KMS-11 (cell line): Measurements from ENCODE around the gene ASB5.

Experiments used
- H2AFZ ChIP-seq: fragments of 200-600 bp; sonication (generic); 2 replicates; pipeline ENCODE4 v1.6.1; 2016; ENCODE audit warnings: antibody characterized with exemption, mixed run types, low read depth
- H3K27ac ChIP-seq: fragments of 200-600 bp; sonication (generic); 2 replicates; pipeline ENCODE4 v1.6.1; 2016; ENCODE audit warnings: mild to moderate bottlenecking, mixed run types
- H3K27me3 ChIP-seq: fragments of 200-600 bp; sonication (generic); 2 replicates; pipeline ENCODE4 v1.6.1; 2017; ENCODE audit warnings: mild to moderate bottlenecking, low read depth, mixed run types, moderate library complexity; ENCODE audit not compliant: insufficient read depth
- H3K36me3 ChIP-seq: fragments of 200-600 bp; sonication (generic); 2 replicates; pipeline ENCODE4 v1.6.1; 2017; ENCODE audit warnings: mild to moderate bottlenecking, mixed run types; ENCODE audit not compliant: insufficient read depth
- H3K4me1 ChIP-seq: fragments of 200-600 bp; sonication (generic); 2 replicates; pipeline ENCODE4 v1.6.1; 2016; ENCODE audit warnings: mild to moderate bottlenecking, low read depth, mixed run types; ENCODE audit not compliant: poor library complexity, severe bottlenecking
- H3K4me2 ChIP-seq: fragments of 200-600 bp; sonication (generic); 2 replicates; pipeline ENCODE4 v1.7.0; 2016; ENCODE audit warnings: mild to moderate bottlenecking, mixed run types
- H3K4me3 ChIP-seq: fragments of 200-600 bp; sonication (generic); IDR thresholded peaks from 2 replicates; pipeline ENCODE4 v1.6.1; 2017; ENCODE audit warnings: low read depth, low read length, mixed read lengths; ENCODE audit not compliant: insufficient read depth
- H3K79me2 ChIP-seq: fragments of 200-600 bp; sonication (generic); 2 replicates; pipeline ENCODE4 v1.6.1; 2016; ENCODE audit warnings: low read depth, mixed run types; ENCODE audit not compliant: insufficient read depth
- H3K9ac ChIP-seq: fragments of 200-600 bp; sonication (generic); 2 replicates; pipeline ENCODE4 v1.6.1; 2016; ENCODE audit warnings: mild to moderate bottlenecking, mixed run types
- H4K20me1 ChIP-seq: fragments of 200-600 bp; sonication (generic); 2 replicates; pipeline ENCODE4 v1.6.1; 2016; ENCODE audit warnings: mild to moderate bottlenecking, mixed run types; ENCODE audit not compliant: insufficient read depth
- TF ChIP-seq, protein P1 (sequence below): fragments of 200-600 bp; sonication (generic); conservative IDR thresholded peaks from 2 replicates; pipeline ENCODE4 v1.6.1; 2017; ENCODE audit warnings: low read depth, mild to moderate bottlenecking, antibody characterized with exemption, low read length, moderate library complexity, mixed read lengths

Gene ASB5

GRCh38 chr4:176186067-176186466 is 83.0 kb downstream of the ASB5 start:
- no peak overlapping the region for H3K27ac ChIP-seq
- TF ChIP-seq, protein P1, sequence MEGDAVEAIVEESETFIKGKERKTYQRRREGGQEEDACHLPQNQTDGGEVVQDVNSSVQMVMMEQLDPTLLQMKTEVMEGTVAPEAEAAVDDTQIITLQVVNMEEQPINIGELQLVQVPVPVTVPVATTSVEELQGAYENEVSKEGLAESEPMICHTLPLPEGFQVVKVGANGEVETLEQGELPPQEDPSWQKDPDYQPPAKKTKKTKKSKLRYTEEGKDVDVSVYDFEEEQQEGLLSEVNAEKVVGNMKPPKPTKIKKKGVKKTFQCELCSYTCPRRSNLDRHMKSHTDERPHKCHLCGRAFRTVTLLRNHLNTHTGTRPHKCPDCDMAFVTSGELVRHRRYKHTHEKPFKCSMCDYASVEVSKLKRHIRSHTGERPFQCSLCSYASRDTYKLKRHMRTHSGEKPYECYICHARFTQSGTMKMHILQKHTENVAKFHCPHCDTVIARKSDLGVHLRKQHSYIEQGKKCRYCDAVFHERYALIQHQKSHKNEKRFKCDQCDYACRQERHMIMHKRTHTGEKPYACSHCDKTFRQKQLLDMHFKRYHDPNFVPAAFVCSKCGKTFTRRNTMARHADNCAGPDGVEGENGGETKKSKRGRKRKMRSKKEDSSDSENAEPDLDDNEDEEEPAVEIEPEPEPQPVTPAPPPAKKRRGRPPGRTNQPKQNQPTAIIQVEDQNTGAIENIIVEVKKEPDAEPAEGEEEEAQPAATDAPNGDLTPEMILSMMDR = no peak
- no peaks in the 10 kb centered on the region for H3K36me3 ChIP-seq
- H3K79me2 ChIP-seq = no peaks in the 10 kb centered on the region
- no peak overlapping the region for H3K4me3 ChIP-seq
- no peak overlapping the region for H3K9ac ChIP-seq
- no peaks in the 10 kb centered on the region for H3K4me1 ChIP-seq
- H2AFZ ChIP-seq = no peak overlapping the region
- no peaks in the 10 kb centered on the region for H4K20me1 ChIP-seq
- H3K4me2 ChIP-seq = no peak overlapping the region
- no peaks in the 10 kb centered on the region for H3K27me3 ChIP-seq

DNA sequence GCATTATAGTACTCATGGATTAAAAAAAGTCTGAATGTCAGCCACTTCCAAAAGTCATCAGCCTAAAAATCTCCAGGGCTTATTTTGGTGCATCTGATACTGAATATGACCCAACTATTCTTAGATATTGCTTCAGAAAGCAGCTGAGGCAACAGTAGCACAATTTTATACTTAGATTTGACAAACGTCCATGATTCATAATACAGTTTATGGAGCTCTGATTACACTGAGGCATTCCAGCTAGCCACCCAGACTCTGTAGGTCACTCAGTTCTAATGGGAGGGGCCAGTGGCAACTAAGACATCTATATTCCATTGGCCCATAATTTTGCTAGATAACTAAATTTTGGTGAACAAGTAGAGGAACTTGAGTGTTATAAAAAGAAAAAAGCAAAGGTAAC is 84.0 kb downstream of the ASB5 start:
- H3K27ac ChIP-seq = no peak overlapping the region
- no peak overlapping the region for H2AFZ ChIP-seq
- H3K79me2 ChIP-seq = no peaks in the 10 kb centered on the region
- H3K36me3 ChIP-seq = no peaks in the 10 kb centered on the region
- H3K4me1 ChIP-seq = no peaks in the 10 kb centered on the region
- no peak overlapping the region for H3K4me2 ChIP-seq
- H3K9ac ChIP-seq = no peak overlapping the region
- H3K27me3 ChIP-seq = no peaks in the 10 kb centered on the region
- TF ChIP-seq, protein P1 = no peak
- H3K4me3 ChIP-seq = no peak overlapping the region
- H4K20me1 ChIP-seq = no peaks in the 10 kb centered on the region
